ENCODE results near the gene TBC1D10A. TPM values are rescaled to one million over a fixed set of nuclear protein-coding genes. Genes with fewer than 3 reads are reported as not detected.
A peak's percentile ranks its signal among the peaks of the same experiment; 100 is the strongest.

Gene TBC1D10A
- total RNA-seq, 1 experiment from 2014 or later, result 24.3 TPM

GRCh38 chr22:30299322-30299721, 27.4 kb downstream of the TBC1D10A start:
- H3K9me3 ChIP-seq (ENCODE audit: insufficient read depth, low read depth), result no peaks in the 10 kb centered on the region
- BruUV-seq (replicated peaks), result no TSS peak
- intact Hi-C loops (cut with micrococcal nuclease; ENCODE audit: unreplicated experiment), result loop anchor here (2.0 kb wide), 2 partner anchors 27 to 57 kb away; partner anchors contain the start of genes CCDC157, SF3A1 and TBC1D10A
- no peaks in the 10 kb centered on the region for H3K9me2 ChIP-seq (ENCODE audit: insufficient read depth)
- TF ChIP-seq, protein P1, sequence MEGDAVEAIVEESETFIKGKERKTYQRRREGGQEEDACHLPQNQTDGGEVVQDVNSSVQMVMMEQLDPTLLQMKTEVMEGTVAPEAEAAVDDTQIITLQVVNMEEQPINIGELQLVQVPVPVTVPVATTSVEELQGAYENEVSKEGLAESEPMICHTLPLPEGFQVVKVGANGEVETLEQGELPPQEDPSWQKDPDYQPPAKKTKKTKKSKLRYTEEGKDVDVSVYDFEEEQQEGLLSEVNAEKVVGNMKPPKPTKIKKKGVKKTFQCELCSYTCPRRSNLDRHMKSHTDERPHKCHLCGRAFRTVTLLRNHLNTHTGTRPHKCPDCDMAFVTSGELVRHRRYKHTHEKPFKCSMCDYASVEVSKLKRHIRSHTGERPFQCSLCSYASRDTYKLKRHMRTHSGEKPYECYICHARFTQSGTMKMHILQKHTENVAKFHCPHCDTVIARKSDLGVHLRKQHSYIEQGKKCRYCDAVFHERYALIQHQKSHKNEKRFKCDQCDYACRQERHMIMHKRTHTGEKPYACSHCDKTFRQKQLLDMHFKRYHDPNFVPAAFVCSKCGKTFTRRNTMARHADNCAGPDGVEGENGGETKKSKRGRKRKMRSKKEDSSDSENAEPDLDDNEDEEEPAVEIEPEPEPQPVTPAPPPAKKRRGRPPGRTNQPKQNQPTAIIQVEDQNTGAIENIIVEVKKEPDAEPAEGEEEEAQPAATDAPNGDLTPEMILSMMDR (conservative IDR thresholded peaks at IDR 0.05), result no peak
- no peak for TF ChIP-seq EZH2 (IDR thresholded peaks at IDR 0.05; ENCODE audit: low read depth)
- peak overlapping the region; percentile 70 for H3K4me2 ChIP-seq
- CTCF ChIA-PET, result interaction anchor here (1.5 kb wide), 1 partner anchor 11 kb away, joined by 19 read pairs; no protein-coding TSS in a partner anchor
- DNase-seq, result no peak
- H2AFZ ChIP-seq, result no peak overlapping the region
- H4K20me1 ChIP-seq (ENCODE audit: insufficient read depth), result no peaks in the 10 kb centered on the region
- POLR2A ChIA-PET (ENCODE audit: unreplicated experiment), result no interaction called here
- peaks cover 60% of the 10 kb centered on the region for H3F3A ChIP-seq (ENCODE audit: insufficient read depth, low read depth)
- no peak overlapping the region; the same call in 1 of the 2 replicates for H3K4me3 ChIP-seq
- H3K79me2 ChIP-seq (ENCODE audit: low read depth), result peaks cover 51% of the 10 kb centered on the region
- H3K27me3 ChIP-seq (ENCODE audit: insufficient read depth, low read depth), result no peaks in the 10 kb centered on the region
- peaks cover 77% of the 10 kb centered on the region for H3K4me1 ChIP-seq (replicated peaks; ENCODE audit: insufficient read depth)
- H3K27ac ChIP-seq, result peak overlapping the region; percentile 88
- H3K36me3 ChIP-seq (ENCODE audit: low read depth), result peaks cover 24% of the 10 kb centered on the region

- H3K4me2 ChIP-seq, result peak overlapping the region; percentile 70
- DNase-seq, result peak; percentile 85 to 99
- intact Hi-C loops (cut with micrococcal nuclease; ENCODE audit: unreplicated experiment), result loop anchor here (1.0 to 2.0 kb wide), 3 partner anchors 13 to 59 kb away; partner anchors contain the start of genes CCDC157, SF3A1 and TBC1D10A
These were observed 28.6 kb downstream of the TBC1D10A start for GRCh38 chr22:30297991-30298701.

More at GRCh38 chr22:30297991-30298701, 28.6 kb downstream of the TBC1D10A start:
- H3K36me3 ChIP-seq (ENCODE audit: low read depth), result peaks cover 16% of the 10 kb centered on the region
- ChIA-PET POLR2A (ENCODE audit: unreplicated experiment) (interaction anchor here (0.6 to 1.8 kb wide), 3 partner anchors 29 to 99 kb away, joined by 3 to 13 read pairs (median 5); partner anchors contain the start of genes SEC14L2 and TBC1D10A), CTCF (interaction anchor here (0.7 to 1.5 kb wide), 5 partner anchors 8 to 28 kb away, joined by 3 to 19 read pairs (median 8); partner anchors contain the start of gene TBC1D10A)
- H4K20me1 ChIP-seq (ENCODE audit: insufficient read depth), result no peaks in the 10 kb centered on the region
- H3F3A ChIP-seq (ENCODE audit: insufficient read depth, low read depth), result peaks cover 48% of the 10 kb centered on the region
- H3K4me1 ChIP-seq (replicated peaks; ENCODE audit: insufficient read depth), result peaks cover 66% of the 10 kb centered on the region
- BruUV-seq (replicated peaks), result no TSS peak
- no peaks in the 10 kb centered on the region for H3K27me3 ChIP-seq (ENCODE audit: insufficient read depth, low read depth)
- no peaks in the 10 kb centered on the region for H3K9me2 ChIP-seq (ENCODE audit: insufficient read depth)
- H3K79me2 ChIP-seq (ENCODE audit: low read depth), result peaks cover 43% of the 10 kb centered on the region
- no peak overlapping the region; the same call in 1 of the 2 replicates for H3K4me3 ChIP-seq
- TF ChIP-seq, protein P1 (conservative IDR thresholded peaks at IDR 0.05), result peak; percentile 37; the same call in 1 of the 2 replicates
- TF ChIP-seq EZH2 (IDR thresholded peaks at IDR 0.05; ENCODE audit: low read depth), result no peak
- H3K9me3 ChIP-seq (ENCODE audit: insufficient read depth, low read depth), result no peaks in the 10 kb centered on the region
- no peak overlapping the region for H2AFZ ChIP-seq
- H3K27ac ChIP-seq, result peak overlapping the region; percentile 88

All from PC-9 (cell line).